Neutrophil (primary cell): ENCODE data around the gene AIG1.

Source experiments
- H3K27ac ChIP-seq: fragments of 200-600 bp; sonication (generic); 2 replicates; pipeline ENCODE4 v1.5.1; 2016; ENCODE audit warnings: mild to moderate bottlenecking, moderate library complexity
- H3K27me3 ChIP-seq: fragments of 200-600 bp; sonication (generic); 2 replicates; pipeline ENCODE4 v1.6.0; 2016; ENCODE audit warnings: mild to moderate bottlenecking
- H3K36me3 ChIP-seq: fragments of 200-600 bp; sonication (generic); 2 replicates; pipeline ENCODE4 v1.5.1; 2017
- H3K4me1 ChIP-seq, 2 experiments: fragments of 200-600 bp in 1 of 2; sonication (generic) in 1 of 2; 1 replicate in 1 of 2; 2 replicates in 1 of 2; pipeline versions ENCODE4 v1.5.1 to v1.6.1; 2013 to 2016; ENCODE audit warnings: low read depth in 1 of 2, low read length in 1 of 2, mild to moderate bottlenecking in 1 of 2, moderate library complexity in 1 of 2; ENCODE audit not compliant: control insufficient read depth in 1 of 2, insufficient read depth in 1 of 2
- H3K4me3 ChIP-seq, 2 experiments: fragments of 200-600 bp in 1 of 2; sonication (generic) in 1 of 2; 1 replicate in 1 of 2; 2 replicates in 1 of 2; pipeline ENCODE4 v1.5.1; 2013 to 2016; ENCODE audit warnings: low read depth in 1 of 2, low read length in 1 of 2, mild to moderate bottlenecking in 1 of 2, moderate library complexity in 1 of 2
- H3K9me3 ChIP-seq: fragments of 200-600 bp; sonication (generic); 2 replicates; pipeline ENCODE4 v1.5.1; 2016
- CTCF ChIP-seq: fragments of 200-600 bp; sonication (generic); IDR thresholded peaks from 2 replicates; pipeline ENCODE4 v1.5.1; 2016; ENCODE audit warnings: antibody characterized with exemption

The AIG1 gene

GRCh38 chr6:143090314-143091044 is 29.8 kb downstream of the AIG1 start:
- H3K4me3 ChIP-seq = no peak overlapping the region
- H3K4me1 ChIP-seq = peaks cover 0 to 14% of the 10 kb centered on the region in 2 experiments
- H3K27ac ChIP-seq = no peak overlapping the region
- H3K36me3 ChIP-seq = no peaks in the 10 kb centered on the region
- H3K9me3 ChIP-seq = no peaks in the 10 kb centered on the region
- H3K27me3 ChIP-seq = no peaks in the 10 kb centered on the region
- TF ChIP-seq CTCF = no peak

GRCh38 chr6:143092768-143093167 is 32.1 kb downstream of the AIG1 start:
- no peak for TF ChIP-seq CTCF
- Histone ChIP-seq H3K36me3 (no peaks in the 10 kb centered on the region), H3K27ac (no peak overlapping the region), H3K4me3 (no peak overlapping the region), H3K9me3 (no peaks in the 10 kb centered on the region), H3K27me3 (no peaks in the 10 kb centered on the region), H3K4me1 (peaks cover 10 to 25% of the 10 kb centered on the region in 2 experiments)

DNA sequence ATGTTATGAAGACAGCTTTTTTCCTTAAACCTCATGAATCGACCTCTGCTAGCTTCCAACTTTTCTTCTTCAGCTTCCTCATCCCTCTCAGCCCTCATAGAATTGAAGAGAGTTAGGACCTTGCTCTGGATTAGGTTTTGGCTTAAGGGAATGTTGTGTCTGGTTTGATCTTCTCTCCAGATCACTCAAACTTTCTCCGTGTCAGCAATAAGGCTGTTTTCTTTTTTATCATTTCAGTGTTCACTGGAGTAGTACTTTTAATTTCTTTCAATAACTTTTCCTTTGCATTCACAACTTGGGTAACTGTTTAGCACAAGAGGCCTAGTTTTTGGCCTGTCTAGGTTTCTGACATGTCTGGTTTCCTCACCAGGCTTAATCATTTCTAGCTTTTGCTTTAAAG is 32.6 kb downstream of the AIG1 start:
- peaks cover 16 to 30% of the 10 kb centered on the region in 2 experiments for H3K4me1 ChIP-seq
- H3K27ac ChIP-seq = no peak overlapping the region
- H3K4me3 ChIP-seq = no peak overlapping the region
- no peaks in the 10 kb centered on the region for H3K27me3 ChIP-seq
- no peaks in the 10 kb centered on the region for H3K36me3 ChIP-seq
- TF ChIP-seq CTCF = no peak
- H3K9me3 ChIP-seq = no peaks in the 10 kb centered on the region

DNA sequence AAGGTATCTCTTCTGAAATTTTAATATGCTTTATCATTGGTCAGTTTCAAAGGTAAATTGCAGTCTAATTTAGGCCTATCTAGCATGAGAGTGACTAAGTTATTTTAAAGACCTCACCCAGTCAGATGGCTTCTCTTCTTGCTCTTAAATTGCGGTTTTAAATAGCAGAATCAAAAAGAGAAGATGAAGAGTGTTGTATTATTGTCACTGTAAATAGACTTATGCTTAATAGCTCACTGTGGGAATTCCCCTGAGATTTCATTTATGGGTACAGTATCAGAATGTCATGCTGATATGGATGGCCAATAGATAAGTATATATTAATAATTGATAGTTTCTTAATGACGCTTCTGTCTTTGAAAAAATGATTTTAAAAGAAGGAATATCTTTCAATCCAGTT is 35.7 kb downstream of the AIG1 start:
- no peak for TF ChIP-seq CTCF
- no peaks in the 10 kb centered on the region for H3K27me3 ChIP-seq
- H3K4me1 ChIP-seq = peaks cover 23 to 35% of the 10 kb centered on the region in 2 experiments
- H3K27ac ChIP-seq = no peak overlapping the region
- H3K4me3 ChIP-seq = no peak overlapping the region
- H3K36me3 ChIP-seq = no peaks in the 10 kb centered on the region
- H3K9me3 ChIP-seq = no peaks in the 10 kb centered on the region

- H3K4me3 ChIP-seq = no peak overlapping the region
- H3K9me3 ChIP-seq = no peaks in the 10 kb centered on the region
- peak overlapping the region; percentile 86 for H3K27ac ChIP-seq
- no peak for TF ChIP-seq CTCF
- H3K27me3 ChIP-seq = no peaks in the 10 kb centered on the region
- H3K4me1 ChIP-seq = peaks cover 23 to 35% of the 10 kb centered on the region in 2 experiments
- H3K36me3 ChIP-seq = no peaks in the 10 kb centered on the region
Observed at GRCh38 chr6:143097224-143097795, 36.6 kb downstream of the AIG1 start.
